H1 (cell line): Measurements from ENCODE around the gene CFAP54. TPM values are rescaled to one million over a fixed set of nuclear protein-coding genes. Genes with fewer than 3 reads are reported as not detected.

Experiments used
- CTCF ChIA-PET: fragments of 300-600 bp; sonication (Branson Sonifier 250); formaldehyde crosslinking; loops from one replicate; lab custom pipeline; 2021; ENCODE audit not compliant: partially characterized antibody; lab: Charles Lee
- POLR2A ChIA-PET: fragments of 300-600 bp; sonication (Branson Sonifier 250); formaldehyde crosslinking; loops from one replicate; lab custom pipeline; 2021; ENCODE audit warnings: inconsistent platforms; ENCODE audit not compliant: partially characterized antibody; lab: Charles Lee
- DNase-seq, 2 experiments: peaks; one replicate each; pipeline versions ENCODE4 v3.0.0 to v3.0.0-alpha.2; 2010 to 2022; ENCODE audit warnings: low spot score in 2 of 2, low read depth in 1 of 2, mixed read lengths in 1 of 2
- FAIRE-seq: peaks from 2 replicates; lab custom pipeline; 2011; peaks lifted over from hg19 to GRCh38; lab: Jason Lieb, UNC
- H2AFZ ChIP-seq: 2 replicates; pipeline ENCODE4 v1.8.1; 2012; ENCODE audit warnings: low read length, inconsistent platforms
- H2AK5ac ChIP-seq: 2 replicates; pipeline ENCODE4 v1.6.1; 2013; ENCODE audit warnings: low read depth, low read length
- H2BK120ac ChIP-seq: replicated peaks from 2 replicates; pipeline ENCODE3; 2013; ENCODE audit warnings: low read depth, low read length, inconsistent platforms
- H2BK12ac ChIP-seq: 2 replicates; pipeline ENCODE4 v1.6.1; 2013; ENCODE audit warnings: low read depth, low read length
- H2BK15ac ChIP-seq: 2 replicates; pipeline ENCODE4 v1.6.1; 2013; ENCODE audit warnings: low read length
- H2BK20ac ChIP-seq: 2 replicates; pipeline ENCODE4 v1.6.1; 2013; ENCODE audit warnings: low read length
- H2BK5ac ChIP-seq: 2 replicates; pipeline ENCODE4 v1.6.1; 2013; ENCODE audit warnings: low read depth, low read length
- H3K14ac ChIP-seq: 2 replicates; pipeline ENCODE4 v1.6.1; 2013; ENCODE audit warnings: inconsistent platforms; ENCODE audit not compliant: insufficient read length
- H3K18ac ChIP-seq: 2 replicates; pipeline ENCODE4 v1.6.1; 2013; ENCODE audit warnings: low read length; ENCODE audit errors: extremely low read depth
- H3K23ac ChIP-seq: 2 replicates; pipeline ENCODE4 v1.6.1; 2013; ENCODE audit warnings: inconsistent platforms; ENCODE audit not compliant: insufficient read length
- H3K23me2 ChIP-seq: 2 replicates; pipeline ENCODE4 v1.6.1; 2013; ENCODE audit warnings: low read depth, low read length
- H3K27ac ChIP-seq: 2 replicates; pipeline ENCODE4 v1.6.1; 2011; ENCODE audit warnings: low read depth, low read length, inconsistent platforms
- H3K27me3 ChIP-seq, 4 experiments: replicated peaks in 1 of 4; 1 replicate in 1 of 4; 2 replicates in 3 of 4; pipeline versions ENCODE4 v1.6.1 to v1.8.1; 2011 to 2013; ENCODE audit warnings: low read length in 3 of 4, mild to moderate bottlenecking in 3 of 4, inconsistent platforms in 2 of 4, mixed read lengths in 2 of 4, moderate library complexity in 1 of 4; ENCODE audit not compliant: control insufficient read depth in 3 of 4, insufficient read depth in 3 of 4; ENCODE audit errors: extremely low read depth in 1 of 4
- H3K36me3 ChIP-seq, 4 experiments: 2 replicates each; pipeline versions ENCODE4 v1.6.1 to v1.8.1; 2011 to 2013; ENCODE audit warnings: mild to moderate bottlenecking in 4 of 4, low read length in 3 of 4, moderate library complexity in 2 of 4, control low read depth in 1 of 4, inconsistent platforms in 1 of 4; ENCODE audit not compliant: insufficient read depth in 4 of 4, control insufficient read depth in 2 of 4
- H3K4ac ChIP-seq: replicated peaks from 2 replicates; pipeline ENCODE3; 2013; ENCODE audit warnings: low read length, low read depth, mixed read lengths, inconsistent platforms; ENCODE audit not compliant: insufficient read length
- H3K4me1 ChIP-seq, 4 experiments: replicated peaks in 1 of 4; 1 replicate in 1 of 4; 2 replicates in 3 of 4; pipeline versions ENCODE4 v1.6.1 to v1.8.1; 2011 to 2013; ENCODE audit warnings: low read length in 3 of 4, inconsistent platforms in 2 of 4, mixed read lengths in 1 of 4; ENCODE audit not compliant: insufficient read depth in 4 of 4, control insufficient read depth in 3 of 4
- H3K4me2 ChIP-seq, 2 experiments: 2 replicates each; pipeline versions ENCODE4 v1.6.1 to v1.8.1; 2011 to 2013; ENCODE audit warnings: low read depth in 2 of 2, low read length in 2 of 2, control low read depth in 1 of 2, inconsistent platforms in 1 of 2, mild to moderate bottlenecking in 1 of 2; ENCODE audit not compliant: insufficient read depth in 1 of 2
- H3K4me3 ChIP-seq, 4 experiments: fragments of 200-600, 300-600 bp in 1 of 4; sonication (generic), shearing (Covaris generic), sonication (Bioruptor Twin) in 1 of 4; 2 replicates each; pipeline versions ENCODE4 v1.5.1 to v1.8.1; 2011 to 2016; ENCODE audit warnings: low read length in 4 of 4, low read depth in 3 of 4, control low read depth in 2 of 4, inconsistent platforms in 2 of 4, mild to moderate bottlenecking in 2 of 4, mixed read lengths in 1 of 4, moderate library complexity in 1 of 4; ENCODE audit not compliant: insufficient read depth in 2 of 4; ENCODE audit errors: extremely low read depth in 1 of 4
- H3K56ac ChIP-seq: replicated peaks from 2 replicates; pipeline ENCODE3; 2013; ENCODE audit warnings: low read depth, mild to moderate bottlenecking, mixed read lengths, low read length, inconsistent platforms; ENCODE audit not compliant: insufficient read length
- H3K79me1 ChIP-seq: 2 replicates; pipeline ENCODE4 v1.6.1; 2013; ENCODE audit warnings: low read depth, low read length, control low read depth
- H3K79me2 ChIP-seq, 2 experiments: 2 replicates each; pipeline versions ENCODE4 v1.6.1 to v1.8.1; 2012 to 2013; ENCODE audit warnings: low read length in 2 of 2, mild to moderate bottlenecking in 2 of 2, inconsistent platforms in 1 of 2; ENCODE audit not compliant: insufficient read depth in 2 of 2, control insufficient read depth in 1 of 2
- H3K9ac ChIP-seq, 4 experiments: replicated peaks in 1 of 4; 1 replicate in 1 of 4; 2 replicates in 3 of 4; pipeline versions ENCODE4 v1.6.1 to v1.8.1; 2011 to 2013; ENCODE audit warnings: low read depth in 3 of 4, low read length in 3 of 4, control low read depth in 2 of 4, mild to moderate bottlenecking in 2 of 4, moderate library complexity in 2 of 4, inconsistent platforms in 1 of 4; ENCODE audit errors: extremely low read depth in 1 of 4
- H3K9me3 ChIP-seq, 2 experiments: 2 replicates each; pipeline versions ENCODE4 v1.6.1 to v1.8.1; 2012 to 2013; ENCODE audit warnings: mild to moderate bottlenecking in 2 of 2, moderate library complexity in 2 of 2, control low read depth in 1 of 2, inconsistent platforms in 1 of 2, low read depth in 1 of 2, low read length in 1 of 2, mixed read lengths in 1 of 2; ENCODE audit not compliant: insufficient read depth in 2 of 2
- H4K20me1 ChIP-seq, 2 experiments: replicated peaks in 1 of 2; 2 replicates each; pipeline versions ENCODE3 to v1.8.1; 2011 to 2013; ENCODE audit warnings: inconsistent platforms in 2 of 2, low read length in 2 of 2, mild to moderate bottlenecking in 1 of 2; ENCODE audit not compliant: insufficient read depth in 2 of 2, control insufficient read depth in 1 of 2
- H4K5ac ChIP-seq: 2 replicates; pipeline ENCODE4 v1.6.1; 2013; ENCODE audit warnings: low read length, low read depth, mixed read lengths, inconsistent platforms; ENCODE audit not compliant: insufficient read length
- H4K8ac ChIP-seq: 2 replicates; pipeline ENCODE4 v1.8.0; 2013; ENCODE audit warnings: mild to moderate bottlenecking, moderate library complexity, low read length, inconsistent platforms; ENCODE audit not compliant: insufficient read depth; ENCODE audit errors: extremely low read depth
- H4K91ac ChIP-seq: replicated peaks from 2 replicates; pipeline ENCODE3; 2013; ENCODE audit warnings: low read length, mixed read lengths, inconsistent platforms; ENCODE audit not compliant: insufficient read length
- CBX8 ChIP-seq: fragments of 300-800, 300-1000 bp; sonication (generic); IDR thresholded peaks from 2 replicates; pipeline ENCODE4 v1.7.1; 2016; ENCODE audit warnings: low read depth, low read length, borderline replicate concordance
- CREB1 ChIP-seq: IDR thresholded peaks from 2 replicates; pipeline ENCODE4 v1.6.1; 2012; ENCODE audit warnings: inconsistent platforms
- HDAC6 ChIP-seq: IDR thresholded peaks from one replicate; pipeline ENCODE4 v1.7.1; 2012; ENCODE audit warnings: low read depth, mild to moderate bottlenecking, inconsistent platforms, low read length, moderate library complexity
- NRF1 ChIP-seq: IDR thresholded peaks from 2 replicates; pipeline ENCODE4 v1.6.1; 2011; ENCODE audit warnings: mild to moderate bottlenecking, low read depth, low read length, improper control_type of control experiment
- SRF ChIP-seq: IDR thresholded peaks from 2 replicates; pipeline ENCODE4 v1.6.1; 2011; ENCODE audit warnings: mild to moderate bottlenecking, low read depth, low read length, moderate library complexity
- TAF1 ChIP-seq: IDR thresholded peaks from 2 replicates; pipeline ENCODE4 v1.6.1; 2011; ENCODE audit warnings: mild to moderate bottlenecking, low read depth, low read length
- TEAD4 ChIP-seq: IDR thresholded peaks from 2 replicates; pipeline ENCODE4 v1.6.1; 2012; ENCODE audit warnings: low read depth, low read length, inconsistent platforms, mixed read lengths
- WGBS, 2 experiments: shearing (Covaris generic) in 1 of 2; methylation state at CpG; one replicate each; pipeline versions ENCODE4 v1.1.6 to v1.1.7; 2013 to 2015; ENCODE audit warnings: low lambda C conversion rate in 2 of 2, mixed read lengths in 2 of 2, inconsistent platforms in 1 of 2, low coverage in 1 of 2, missing lambda C conversion rate in 1 of 2; ENCODE audit not compliant: insufficient replicate concordance in 2 of 2, insufficient coverage in 1 of 2, insufficient read length in 1 of 2; ENCODE audit errors: extremely low coverage in 1 of 2, missing lambda C conversion rate in 1 of 2; 5-methylcytosine and 5-hydroxymethylcytosine counted together
- polyA plus RNA-seq, 7 experiments: library from polyadenylated mRNA; depleted of rRNA in 3 of 7; stranded (reverse) in 5 of 7; unstranded in 2 of 7; fragments of >200 nt in 5 of 7; fragments of 200-250 nt in 2 of 7; gene quantifications; 1 replicate in 5 of 7; 2 replicates in 1 of 7; 4 replicates in 1 of 7; pipeline versions ENCODE4 v1.2.1 to v1.2.3, GENCODE V29; 2011 to 2013; ENCODE audit warnings: missing spikeins in 2 of 7, mixed read lengths in 2 of 7
- total RNA-seq: library from RNA; stranded (reverse); fragmentation: NEBNext Ultra II Directional; extraction: Animal tissue kit (Norgen Biotek cat#: 25700); gene quantifications from 2 replicates; pipeline ENCODE4 v1.2.1, GENCODE V29; 2021

The CFAP54 gene
- total and polyA plus RNA-seq, 2 of the 8 experiments (the other 6 are each of a cell fraction or from before 2014, with no cell fraction given), result 0.17 to 0.33 TPM

DNA sequence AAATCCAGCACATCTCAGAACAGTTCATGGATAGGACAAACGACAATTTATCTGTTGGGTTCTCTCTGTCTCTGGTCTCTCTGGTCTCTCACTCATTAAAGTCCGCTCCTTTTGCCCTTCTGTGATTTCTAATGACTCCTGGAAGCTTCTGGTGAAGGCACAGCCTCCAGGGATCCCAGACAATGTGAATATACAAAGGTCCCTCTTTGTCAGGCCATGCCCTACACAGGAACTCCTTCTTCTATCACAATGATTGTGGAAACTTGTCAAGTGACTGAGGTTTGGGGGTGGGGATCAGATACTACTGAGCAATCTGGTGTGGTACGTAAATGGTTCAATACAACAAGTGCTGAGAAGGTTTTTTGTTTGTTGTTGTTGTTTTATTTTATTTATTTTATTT is 46.5 kb upstream of the CFAP54 start:
- Histone ChIP-seq H3K27ac (no peak overlapping the region), H4K20me1 (no peaks in the 10 kb centered on the region), H3K79me1 (no peaks in the 10 kb centered on the region), H2BK12ac (no peak overlapping the region), H3K4ac (no peak overlapping the region), H2BK20ac (no peak overlapping the region), H3K4me3 (no peak overlapping the region), H3K4me1 (no peaks in the 10 kb centered on the region), H3K4me2 (no peak overlapping the region), H3K79me2 (no peaks in the 10 kb centered on the region), H3K9ac (no peak overlapping the region), H4K5ac (no peak overlapping the region), H2BK5ac (no peak overlapping the region), H2BK15ac (no peak overlapping the region), H2AK5ac (no peak overlapping the region), H3K14ac (no peak overlapping the region), H3K27me3 (no peaks in the 10 kb centered on the region), H3K18ac (no peak overlapping the region), H3K56ac (no peak overlapping the region), H3K36me3 (no peaks in the 10 kb centered on the region), H3K23ac (no peak overlapping the region), H4K91ac (no peak overlapping the region), H2AFZ (no peak overlapping the region), H4K8ac (no peak overlapping the region), H3K9me3 (no peaks in the 10 kb centered on the region), H3K23me2 (no peaks in the 10 kb centered on the region), H2BK120ac (no peak overlapping the region)
- FAIRE-seq (no peak), DNase-seq (no peak)
- ChIA-PET POLR2A (no interaction called here), CTCF (interaction anchor here (0.9 to 1.0 kb wide), 2 partner anchors 19 to 49 kb away, joined by 3 to 5 read pairs; no protein-coding TSS in a partner anchor)
- 90% methylated on average over 3 of the region's 3 CpGs; no CpG with 5 or more reads in 1 of the 2 experiments for WGBS, 2 experiments
- no peak for TF ChIP-seq CREB1
- TF ChIP-seq TAF1, result no peak
- TF ChIP-seq HDAC6, result no peak
- TF ChIP-seq NRF1, result no peak
- TF ChIP-seq CBX8, result no peak
- no peak for TF ChIP-seq TEAD4
- TF ChIP-seq SRF, result no peak
